Activated naive CD8-positive, alpha-beta T cell treated with anti-CD3 and anti-CD28 coated beads, Interleukin-2, amount 50 U/mL, for 16 hours (primary cell): ENCODE results near the gene SPINT2.

Source experiments
- DNase-seq: peaks from one replicate; pipeline ENCODE4 v3.0.0-alpha.2; 2020; ENCODE audit warnings: low read depth, low spot score

Gene SPINT2

DNA sequence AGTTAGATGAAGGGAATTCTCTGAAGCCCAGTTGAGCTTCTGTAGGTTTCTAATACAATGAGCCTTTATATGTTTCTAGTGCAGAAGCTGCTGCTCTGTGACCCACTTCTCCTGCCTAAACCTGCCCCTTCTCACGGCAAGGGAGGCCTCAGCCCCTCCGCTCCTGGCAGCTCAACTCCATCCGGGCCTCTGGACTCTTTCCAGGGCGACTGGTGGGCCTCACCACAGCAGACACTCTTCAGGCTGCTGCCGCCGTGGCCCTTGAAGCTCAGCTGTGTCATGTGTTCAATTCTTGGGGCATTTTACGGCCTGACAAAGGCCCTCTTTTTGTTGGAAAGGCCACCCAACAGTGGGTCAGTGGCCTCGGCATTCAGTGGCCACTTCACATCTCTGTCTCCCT, 29.7 kb downstream of the SPINT2 start:
- no peak for DNase-seq

DNA sequence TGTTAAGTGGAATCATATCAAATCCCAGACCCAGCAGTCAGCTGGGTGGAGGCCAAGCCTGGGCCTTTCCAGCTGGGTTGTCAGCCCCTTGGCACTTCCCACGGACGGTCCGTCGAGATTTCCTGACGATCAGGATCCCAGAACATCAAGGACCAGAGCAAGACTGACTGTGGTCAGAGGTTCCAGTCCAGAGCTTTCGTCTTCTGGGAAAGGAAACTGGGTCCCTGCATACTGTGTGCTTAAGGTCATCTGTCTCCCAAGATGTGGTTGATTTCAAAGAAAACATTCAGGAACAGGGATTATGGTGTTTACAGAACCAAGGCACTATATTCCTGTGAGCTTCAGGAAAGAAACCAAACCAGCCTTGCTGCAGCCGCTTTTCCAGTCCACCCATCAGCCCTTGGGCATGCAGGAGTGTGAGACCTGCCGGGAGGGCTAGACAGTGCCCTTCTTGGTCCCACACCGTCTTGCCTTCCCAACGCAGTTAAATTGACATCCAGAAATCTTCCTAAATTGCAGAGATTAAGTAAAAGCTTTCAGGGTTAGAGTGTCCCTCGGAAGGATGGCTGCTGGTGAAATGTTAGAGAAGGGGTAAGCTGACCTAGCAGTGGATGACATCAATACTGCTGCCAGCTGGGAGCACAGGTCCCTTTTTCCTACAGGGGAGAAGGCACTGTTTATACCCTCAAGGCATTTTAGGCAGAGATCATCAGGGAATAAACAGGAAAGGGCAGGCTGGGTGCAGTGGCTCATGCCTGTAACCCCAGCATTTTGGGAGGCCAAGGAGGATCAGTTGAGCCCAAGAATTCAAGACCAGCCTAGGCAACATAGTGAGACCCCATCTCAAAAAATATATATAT, 34.7 kb downstream of the SPINT2 start:
- DNase-seq: no peak

GRCh38 chr19:38303517-38304351, 39.4 kb downstream of the SPINT2 start, which contains the start of gene C19orf33:
Gene C19orf33, plus strand, starts transcription at chr19:38304251. Its CDS starts 11 bp downstream, at chr19:38304262.
- no peak for DNase-seq

DNA sequence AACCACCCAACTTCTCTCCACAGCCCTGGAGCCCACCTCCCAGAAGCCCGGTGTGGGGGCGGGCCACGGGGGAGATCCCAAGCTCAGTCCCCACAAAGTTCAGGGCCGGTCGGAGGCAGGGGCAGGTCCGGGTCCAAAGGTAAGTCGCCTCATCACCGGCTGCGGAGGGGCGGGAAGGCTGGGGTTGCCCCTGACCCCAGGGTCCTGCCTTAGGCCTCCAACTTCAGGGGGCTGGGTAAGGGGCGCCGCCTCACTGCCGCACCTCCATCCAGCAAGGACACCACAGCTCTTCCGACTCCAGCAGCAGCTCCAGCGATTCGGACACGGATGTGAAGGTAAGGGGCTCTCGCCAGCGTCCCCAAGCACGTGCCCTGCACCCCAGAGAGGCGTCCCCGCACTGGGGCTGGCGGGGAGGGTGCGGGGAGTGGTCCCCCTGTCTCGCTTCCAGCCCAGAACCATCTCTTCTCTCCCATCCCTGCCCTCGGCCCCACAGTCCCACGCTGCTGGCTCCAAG, 40.0 kb downstream of the SPINT2 start:
- no peak for DNase-seq

- DNase-seq: no peak
Observed at GRCh38 chr19:38304866-38305429, 40.6 kb downstream of the SPINT2 start.

DNA sequence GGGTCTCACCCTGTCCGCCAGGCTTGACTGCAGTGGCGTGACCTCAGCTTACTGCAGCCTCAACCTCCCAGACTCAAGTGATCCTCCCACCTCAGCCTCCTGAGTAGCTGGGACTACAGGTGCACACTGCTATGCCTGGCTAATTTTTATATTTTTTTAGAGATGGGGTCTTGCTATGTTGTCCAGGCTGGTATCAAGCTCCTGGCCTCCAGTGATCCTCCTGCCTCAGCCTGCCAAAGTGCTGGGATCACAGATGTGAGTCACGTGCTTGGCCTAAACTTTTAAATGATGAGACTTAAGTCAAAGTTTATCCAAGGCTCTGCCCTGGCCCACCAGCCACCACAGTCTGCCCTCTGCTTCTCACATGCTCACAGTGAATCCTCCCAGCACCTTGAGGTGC, 41.9 kb downstream of the SPINT2 start:
- DNase-seq: no peak

- no peak for DNase-seq
Observed at GRCh38 chr19:38307076-38307475, 42.7 kb downstream of the SPINT2 start.

GRCh38 chr19:38307597-38307996, 43.2 kb downstream of the SPINT2 start:
- DNase-seq: no peak

GRCh38 chr19:38308006-38308766, 43.8 kb downstream of the SPINT2 start:
- DNase-seq: no peak

- DNase-seq: no peak
Observed at GRCh38 chr19:38308926-38309614, 44.7 kb downstream of the SPINT2 start.

DNA sequence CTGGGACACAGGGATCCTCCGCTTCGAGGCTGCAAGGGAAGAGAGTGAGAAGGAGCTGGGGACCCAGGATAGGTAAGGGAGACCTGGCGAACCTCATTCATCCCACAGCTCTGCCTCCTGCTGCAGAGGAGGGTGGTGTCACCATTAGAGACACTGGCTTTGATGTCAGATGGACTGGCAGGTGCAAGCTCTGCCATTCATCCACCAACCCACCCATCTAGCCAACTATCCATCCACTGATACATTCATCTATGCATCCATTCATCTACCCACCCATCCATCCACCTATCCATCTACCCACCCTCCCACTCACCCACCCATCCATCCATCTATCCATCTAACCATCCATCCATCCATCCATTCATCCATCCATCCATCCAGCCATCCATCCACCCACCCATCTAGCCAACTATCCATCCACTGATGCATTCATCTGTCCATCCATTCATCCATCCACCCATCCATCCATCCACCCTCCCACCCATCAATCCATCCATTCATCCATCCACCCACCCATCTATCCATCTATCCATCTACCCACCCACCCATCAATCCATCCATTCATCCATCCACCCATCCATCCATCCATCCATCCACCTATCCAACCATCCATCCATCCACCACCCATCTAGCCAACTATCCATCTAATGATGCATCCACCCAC, 45.4 kb downstream of the SPINT2 start:
- DNase-seq: no peak

GRCh38 chr19:38310279-38310670, 45.9 kb downstream of the SPINT2 start:
- no peak for DNase-seq

DNA sequence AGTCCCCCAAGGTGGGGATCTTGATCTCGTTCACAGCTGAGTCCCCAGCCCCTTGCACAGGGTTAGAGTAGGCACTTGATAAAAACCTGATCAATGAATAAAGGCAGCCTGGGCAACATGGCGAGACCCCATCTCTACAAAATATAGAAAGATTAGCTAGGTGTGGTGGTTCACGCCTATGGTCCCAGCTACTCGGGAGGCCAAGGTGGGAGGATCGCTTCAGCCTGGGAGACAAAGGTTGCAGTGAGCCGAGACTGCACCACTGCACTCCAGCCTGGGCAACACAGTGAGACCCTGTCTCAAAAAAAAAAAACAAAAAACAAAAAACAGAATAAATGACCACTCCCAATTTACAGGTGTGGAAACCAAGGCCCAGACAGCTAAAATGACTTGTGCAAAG, 46.6 kb downstream of the SPINT2 start:
- DNase-seq: no peak

- DNase-seq: peak; percentile 90
Observed at GRCh38 chr19:38315657-38316476, 51.5 kb downstream of the SPINT2 start, which contains the start of gene YIF1B. Gene YIF1B, minus strand, starts transcription at chr19:38315947. Its CDS starts 30 bp downstream, at chr19:38315917.

DNA sequence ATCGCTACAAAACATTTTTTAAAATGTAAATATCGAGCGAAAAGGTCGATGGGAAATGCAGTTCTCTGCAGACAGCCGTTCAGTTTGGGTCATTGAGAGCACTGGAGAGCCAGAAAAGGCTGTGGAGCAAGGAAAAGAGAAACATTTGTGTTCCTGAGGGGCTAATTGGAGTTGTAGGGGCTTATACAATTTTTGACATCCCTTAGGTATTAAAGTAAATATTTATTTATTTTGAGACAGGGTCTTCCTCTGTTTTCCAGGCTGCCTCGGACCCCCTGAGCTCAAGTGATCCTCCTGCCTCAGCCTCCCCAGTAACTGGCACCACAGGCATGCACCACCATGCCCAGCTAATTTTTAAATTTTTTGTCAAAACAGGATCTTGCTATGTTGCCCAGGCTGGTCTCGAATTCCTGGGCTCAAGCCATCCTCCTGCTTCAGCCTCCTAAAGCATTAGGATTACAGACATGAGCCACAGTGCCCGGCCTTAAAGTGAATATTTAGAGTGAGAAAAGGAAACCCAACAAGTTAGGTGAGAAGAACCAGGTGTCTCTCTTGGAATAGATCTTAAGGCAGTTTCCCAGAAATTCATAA, 52.2 kb downstream of the SPINT2 start:
- no peak for DNase-seq

GRCh38 chr19:38317104-38317612, 52.8 kb downstream of the SPINT2 start:
- DNase-seq: no peak

DNA sequence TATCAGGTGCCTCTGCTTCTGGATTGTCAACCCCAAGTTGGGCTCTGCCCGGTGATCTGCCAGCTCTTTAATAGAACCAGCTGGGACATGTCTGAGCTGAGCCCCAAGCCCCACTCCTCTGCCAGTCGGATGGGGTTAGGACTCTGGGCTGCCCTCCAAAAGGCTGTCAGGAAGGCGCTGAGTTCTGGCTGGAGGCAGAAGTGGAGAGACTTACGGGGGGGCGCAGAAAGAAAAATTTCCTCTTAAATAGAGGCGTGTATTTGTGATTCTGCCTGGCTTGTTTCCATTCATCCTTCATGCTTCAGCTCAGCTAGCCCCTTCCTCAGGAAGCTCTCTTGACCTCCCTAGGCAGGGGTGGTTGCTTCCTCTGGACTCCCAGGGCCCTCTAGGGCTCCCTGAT, 54.3 kb downstream of the SPINT2 start:
- no peak for DNase-seq

DNA sequence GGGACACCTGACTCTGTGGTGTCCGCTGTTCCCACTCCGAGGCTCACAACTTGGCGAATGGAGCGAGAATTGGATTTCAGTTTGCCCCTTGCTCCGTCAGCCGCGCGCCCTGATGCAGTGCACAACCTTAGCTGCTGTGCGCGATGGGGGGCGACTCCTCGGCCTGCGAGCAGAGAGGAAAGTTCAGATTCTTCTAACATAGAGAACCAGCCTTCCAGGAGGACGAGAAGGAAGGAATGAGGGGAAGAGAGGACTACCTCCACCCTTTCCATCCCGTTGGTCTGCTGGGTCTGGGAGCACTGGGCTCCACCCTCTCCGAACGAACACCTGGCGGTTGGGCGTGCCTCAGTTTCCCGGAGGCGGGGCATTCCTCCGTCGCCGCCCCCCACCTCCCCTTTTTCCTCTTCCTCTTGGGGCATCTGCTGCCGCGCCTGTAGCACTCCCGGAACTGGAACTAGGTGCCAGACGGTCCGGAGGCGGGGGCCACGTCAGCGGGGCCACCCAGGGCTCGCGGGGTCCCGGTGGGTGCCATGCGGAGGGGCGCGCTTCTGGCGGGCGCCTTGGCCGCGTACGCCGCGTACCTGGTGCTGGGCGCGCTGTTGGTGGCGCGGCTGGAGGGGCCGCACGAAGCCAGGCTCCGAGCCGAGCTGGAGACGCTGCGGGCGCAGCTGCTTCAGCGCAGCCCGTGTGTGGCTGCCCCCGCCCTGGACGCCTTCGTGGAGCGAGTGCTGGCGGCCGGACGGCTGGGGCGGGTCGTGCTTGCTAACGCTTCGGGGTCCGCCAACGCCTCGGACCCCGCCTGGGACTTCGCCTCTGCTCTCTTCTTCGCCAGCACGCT, 55.3 kb downstream of the SPINT2 start, which contains the start of gene KCNK6:
Gene KCNK6 (plus strand): TSS at position 425 of the 838 bp plus-strand sequence. CDS start 106 bp downstream, at position 531.
- DNase-seq: no peak
